Esophagus mucosa (tissue), 1 donor: ENCODE results near the gene DYNC1I1. TPM values are rescaled to one million over a fixed set of nuclear protein-coding genes. Genes with fewer than 3 reads are reported as not detected.
A peak's percentile ranks its signal among the peaks of the same experiment; 100 is the strongest.

Source experiments
- ATAC-seq: fragments of 200-7000 bp; cut with Tn5 transposase; one replicate; pipeline ENCODE4 v1.9.1; 2020
- total RNA-seq: library from RNA; stranded (reverse); gene quantifications from one replicate; pipeline ENCODE4 v1.2.4, GENCODE V29; 2023
- donor health status: DM: yes; HTN: yes; CAD: no.

DYNC1I1 gene
- total RNA-seq, 1 donor from 2014 or later, result 7.4 TPM

- ATAC-seq, result no peak
Observed at GRCh38 chr7:95793658-95794057, 21.3 kb downstream of the DYNC1I1 start.

- no peak for ATAC-seq
Observed at GRCh38 chr7:95794917-95795515, 22.7 kb downstream of the DYNC1I1 start.

- ATAC-seq, result no peak
Observed at GRCh38 chr7:95796617-95797016, 24.3 kb downstream of the DYNC1I1 start.

GRCh38 chr7:95798401-95798930 is 26.1 kb downstream of the DYNC1I1 start:
- no peak for ATAC-seq

GRCh38 chr7:95800787-95801186 is 28.4 kb downstream of the DYNC1I1 start:
- ATAC-seq, result no peak

- ATAC-seq, result no peak
Observed at GRCh38 chr7:95802270-95802669, 29.9 kb downstream of the DYNC1I1 start.

GRCh38 chr7:95804052-95804451 is 31.7 kb downstream of the DYNC1I1 start:
- no peak for ATAC-seq

- no peak for ATAC-seq
Observed at GRCh38 chr7:95805909-95806308, 33.6 kb downstream of the DYNC1I1 start.

GRCh38 chr7:95808396-95808795 is 36.0 kb downstream of the DYNC1I1 start:
- no peak for ATAC-seq

- ATAC-seq, result no peak
Observed at GRCh38 chr7:95811846-95812445, 39.6 kb downstream of the DYNC1I1 start.

- no peak for ATAC-seq
Observed at GRCh38 chr7:95814721-95815120, 42.4 kb downstream of the DYNC1I1 start.

- ATAC-seq, result no peak
Observed at GRCh38 chr7:95817866-95818640, 45.7 kb downstream of the DYNC1I1 start.

GRCh38 chr7:95820778-95821177 is 48.4 kb downstream of the DYNC1I1 start:
- no peak for ATAC-seq

- ATAC-seq, result no peak
Observed at GRCh38 chr7:95822717-95823116, 50.4 kb downstream of the DYNC1I1 start.

GRCh38 chr7:95824616-95825015 is 52.3 kb downstream of the DYNC1I1 start:
- ATAC-seq, result no peak

GRCh38 chr7:95828824-95829790 is 56.8 kb downstream of the DYNC1I1 start:
- ATAC-seq, result no peak

- ATAC-seq, result peak; percentile 20
Observed at GRCh38 chr7:95840953-95841950, 68.9 kb downstream of the DYNC1I1 start.

GRCh38 chr7:95843286-95843685 is 70.9 kb downstream of the DYNC1I1 start:
- no peak for ATAC-seq

- no peak for ATAC-seq
Observed at GRCh38 chr7:95845007-95845406, 72.7 kb downstream of the DYNC1I1 start.

GRCh38 chr7:95847061-95847460 is 74.7 kb downstream of the DYNC1I1 start:
- no peak for ATAC-seq

- ATAC-seq, result no peak
Observed at GRCh38 chr7:95859429-95859828, 87.1 kb downstream of the DYNC1I1 start.
